HuH-7 (cell line): ENCODE results near the gene SRC.
"Not testable (repeated sequence)": the region's sequence is repeated elsewhere in the genome, so short reads cannot be mapped to it uniquely, and the experiment has no call there.

ENCODE experiments used
- DNase-seq: peaks from one replicate; pipeline ENCODE4 v3.0.0; 2011; ENCODE audit warnings: low spot score

Gene SRC

GRCh38 chr20:37364013-37364926 lies 18.3 kb downstream of the SRC start:
- DNase-seq: no peak

GRCh38 chr20:37364927-37365272 lies 19.0 kb downstream of the SRC start:
- DNase-seq: no peak

GRCh38 chr20:37365760-37366638 lies 20.1 kb downstream of the SRC start:
- no peak for DNase-seq

GRCh38 chr20:37366743-37367142 lies 20.8 kb downstream of the SRC start:
- DNase-seq: no peak

- DNase-seq: no peak
Measured at GRCh38 chr20:37369846-37370245, 23.9 kb downstream of the SRC start.

GRCh38 chr20:37371845-37372244 lies 25.9 kb downstream of the SRC start:
- not testable (repeated sequence) for DNase-seq

GRCh38 chr20:37372441-37372840 lies 26.5 kb downstream of the SRC start:
- no peak for DNase-seq

- DNase-seq: no peak
Measured at GRCh38 chr20:37373020-37373598, 27.2 kb downstream of the SRC start.

- DNase-seq: no peak
Measured at GRCh38 chr20:37375227-37375626, 29.3 kb downstream of the SRC start.

GRCh38 chr20:37376324-37376723 lies 30.4 kb downstream of the SRC start:
- no peak for DNase-seq

- DNase-seq: no peak
Measured at GRCh38 chr20:37376791-37377190, 30.9 kb downstream of the SRC start.

GRCh38 chr20:37377346-37378081 lies 31.6 kb downstream of the SRC start:
- no peak for DNase-seq

- DNase-seq: no peak
Measured at GRCh38 chr20:37378420-37378784, 32.5 kb downstream of the SRC start.

GRCh38 chr20:37378785-37379598 lies 33.1 kb downstream of the SRC start:
- DNase-seq: no peak

- DNase-seq: no peak
Measured at GRCh38 chr20:37379967-37380828, 34.3 kb downstream of the SRC start.

- no peak for DNase-seq
Measured at GRCh38 chr20:37380864-37381579, 35.1 kb downstream of the SRC start.

GRCh38 chr20:37381621-37382471 lies 35.9 kb downstream of the SRC start:
- DNase-seq: no peak

GRCh38 chr20:37382482-37383120 lies 36.7 kb downstream of the SRC start:
- DNase-seq: no peak
